ENCODE data around the gene MAP3K1.

Gene MAP3K1

DNA sequence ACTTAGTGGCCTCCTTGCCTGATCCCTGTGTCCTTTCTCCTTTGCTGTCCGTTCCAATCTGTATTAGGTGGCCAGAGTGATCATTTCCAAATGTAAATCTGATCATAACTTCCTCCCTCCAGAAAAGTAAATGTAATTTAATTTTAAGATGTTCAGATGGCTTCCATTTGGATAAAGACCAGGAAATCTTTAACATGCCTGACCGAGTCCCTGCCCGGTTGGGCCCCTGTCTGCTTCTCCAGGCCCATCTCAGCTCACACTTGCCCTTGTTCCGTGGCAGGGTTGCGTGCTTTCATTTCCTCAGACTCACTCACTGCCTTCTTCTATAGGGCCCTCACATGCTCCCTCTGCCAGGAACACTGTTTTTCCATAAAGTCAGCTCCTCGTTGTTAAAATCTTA lies 7.6 kb downstream of the MAP3K1 start:
- no peak overlapping the region for H3K4me3 ChIP-seq (ENCODE audit: low read depth, low read length)
- TF ChIP-seq, protein P1, sequence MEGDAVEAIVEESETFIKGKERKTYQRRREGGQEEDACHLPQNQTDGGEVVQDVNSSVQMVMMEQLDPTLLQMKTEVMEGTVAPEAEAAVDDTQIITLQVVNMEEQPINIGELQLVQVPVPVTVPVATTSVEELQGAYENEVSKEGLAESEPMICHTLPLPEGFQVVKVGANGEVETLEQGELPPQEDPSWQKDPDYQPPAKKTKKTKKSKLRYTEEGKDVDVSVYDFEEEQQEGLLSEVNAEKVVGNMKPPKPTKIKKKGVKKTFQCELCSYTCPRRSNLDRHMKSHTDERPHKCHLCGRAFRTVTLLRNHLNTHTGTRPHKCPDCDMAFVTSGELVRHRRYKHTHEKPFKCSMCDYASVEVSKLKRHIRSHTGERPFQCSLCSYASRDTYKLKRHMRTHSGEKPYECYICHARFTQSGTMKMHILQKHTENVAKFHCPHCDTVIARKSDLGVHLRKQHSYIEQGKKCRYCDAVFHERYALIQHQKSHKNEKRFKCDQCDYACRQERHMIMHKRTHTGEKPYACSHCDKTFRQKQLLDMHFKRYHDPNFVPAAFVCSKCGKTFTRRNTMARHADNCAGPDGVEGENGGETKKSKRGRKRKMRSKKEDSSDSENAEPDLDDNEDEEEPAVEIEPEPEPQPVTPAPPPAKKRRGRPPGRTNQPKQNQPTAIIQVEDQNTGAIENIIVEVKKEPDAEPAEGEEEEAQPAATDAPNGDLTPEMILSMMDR (IDR thresholded peaks at IDR 0.05; ENCODE audit: low read depth, low read length, missing control alignments): no peak
- no peak for DNase-seq (ENCODE audit: low read depth)

DNA sequence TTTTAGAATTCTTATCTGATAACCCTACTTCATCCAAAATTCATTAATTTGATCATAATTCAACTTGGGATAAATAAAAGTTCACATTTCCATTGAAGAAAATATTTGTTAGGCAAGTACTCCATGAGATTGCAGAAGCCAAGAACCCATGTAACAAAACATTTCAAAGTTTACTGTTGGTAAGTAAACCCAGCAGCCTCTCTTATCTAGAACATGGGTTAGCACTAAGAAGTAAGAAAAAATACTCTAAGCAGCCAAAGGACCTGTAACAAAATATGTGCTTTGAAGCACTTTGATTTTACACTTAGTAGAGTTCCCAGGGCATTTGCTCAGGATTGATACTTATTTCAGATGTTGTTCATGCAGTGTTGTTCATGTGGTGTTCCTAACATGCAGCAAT lies 8.7 kb downstream of the MAP3K1 start:
- no peak for DNase-seq (ENCODE audit: low read depth)
- TF ChIP-seq, protein P1 (IDR thresholded peaks at IDR 0.05; ENCODE audit: low read depth, low read length, missing control alignments): no peak
- no peak overlapping the region for H3K4me3 ChIP-seq (ENCODE audit: low read depth, low read length)

DNA sequence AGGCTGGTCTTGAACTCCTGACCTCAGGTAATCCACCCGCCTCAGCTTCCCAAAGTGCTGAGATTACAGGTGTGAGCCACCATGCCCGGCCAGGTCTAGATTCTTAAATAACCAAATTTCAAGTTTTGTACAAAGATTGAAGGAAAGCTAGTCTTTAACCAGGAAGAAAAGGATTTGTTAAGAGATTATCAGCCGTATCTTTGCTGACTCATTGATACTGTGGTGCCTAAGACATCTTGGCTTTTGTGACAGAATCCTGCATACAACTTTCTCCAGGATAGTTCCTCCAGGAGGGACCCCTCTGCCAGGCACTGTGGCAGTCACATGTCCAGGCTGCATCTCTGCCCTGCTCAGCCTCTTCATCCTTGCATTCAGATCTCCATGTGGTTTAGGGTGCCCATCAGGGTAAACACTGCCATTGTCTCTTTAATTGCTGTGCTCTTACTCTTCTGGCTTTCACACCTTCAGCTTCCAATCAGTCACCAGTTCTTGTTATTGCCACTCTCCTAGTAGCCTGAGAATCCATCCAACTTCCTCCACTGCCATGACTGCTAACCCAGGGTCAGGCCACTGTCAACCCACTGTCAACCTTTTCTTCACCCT lies 10.0 kb downstream of the MAP3K1 start:
- no peak for DNase-seq (ENCODE audit: low read depth)
- H3K4me3 ChIP-seq (ENCODE audit: low read depth, low read length): no peak overlapping the region
- TF ChIP-seq, protein P1 (IDR thresholded peaks at IDR 0.05; ENCODE audit: low read depth, low read length, missing control alignments): no peak

DNA sequence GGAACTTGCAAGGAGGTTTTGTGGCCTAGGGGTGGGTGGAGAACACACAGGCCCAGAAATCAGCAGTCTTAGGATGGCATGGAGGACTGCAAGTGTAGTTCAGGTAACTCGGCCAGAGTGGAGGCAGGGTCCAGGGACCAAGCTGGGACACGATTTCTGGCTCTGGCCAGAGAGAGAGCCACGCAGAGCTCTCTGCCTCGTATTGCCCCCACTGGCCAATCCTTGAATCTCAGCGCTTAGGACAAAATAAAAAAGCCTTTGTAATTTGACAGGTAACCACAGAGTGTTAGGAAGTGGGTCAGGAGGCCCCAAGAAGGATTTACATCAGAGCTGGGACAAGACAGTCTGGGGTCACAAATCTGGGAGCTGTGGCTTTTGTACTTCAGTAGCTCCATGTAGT lies 11.7 kb downstream of the MAP3K1 start:
- no peak overlapping the region for H3K4me3 ChIP-seq (ENCODE audit: low read depth, low read length)
- no peak for DNase-seq (ENCODE audit: low read depth)
- TF ChIP-seq, protein P1 (IDR thresholded peaks at IDR 0.05; ENCODE audit: low read depth, low read length, missing control alignments): peak; percentile 46

DNA sequence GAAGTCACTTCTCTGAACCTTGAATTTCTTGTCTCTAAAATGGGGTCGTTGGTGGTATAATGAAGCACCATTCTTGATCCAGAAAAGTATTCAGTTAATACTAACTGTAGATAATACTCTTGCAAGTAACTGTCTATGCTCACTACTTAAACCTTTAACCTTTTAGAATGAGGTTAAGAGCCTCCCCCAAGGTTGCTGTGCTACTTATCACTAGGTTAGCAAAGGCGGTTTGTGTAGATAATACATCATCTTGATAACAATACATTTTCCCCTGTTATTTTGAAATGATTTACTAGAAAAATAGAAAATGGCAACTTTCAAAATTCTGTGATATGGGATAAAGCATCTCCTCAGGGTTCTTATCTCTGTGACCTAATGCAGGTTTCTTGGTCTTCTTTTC lies 12.6 kb downstream of the MAP3K1 start:
- DNase-seq (ENCODE audit: low read depth): no peak
- TF ChIP-seq, protein P1 (IDR thresholded peaks at IDR 0.05; ENCODE audit: low read depth, low read length, missing control alignments): no peak
- H3K4me3 ChIP-seq (ENCODE audit: low read depth, low read length): no peak overlapping the region

DNA sequence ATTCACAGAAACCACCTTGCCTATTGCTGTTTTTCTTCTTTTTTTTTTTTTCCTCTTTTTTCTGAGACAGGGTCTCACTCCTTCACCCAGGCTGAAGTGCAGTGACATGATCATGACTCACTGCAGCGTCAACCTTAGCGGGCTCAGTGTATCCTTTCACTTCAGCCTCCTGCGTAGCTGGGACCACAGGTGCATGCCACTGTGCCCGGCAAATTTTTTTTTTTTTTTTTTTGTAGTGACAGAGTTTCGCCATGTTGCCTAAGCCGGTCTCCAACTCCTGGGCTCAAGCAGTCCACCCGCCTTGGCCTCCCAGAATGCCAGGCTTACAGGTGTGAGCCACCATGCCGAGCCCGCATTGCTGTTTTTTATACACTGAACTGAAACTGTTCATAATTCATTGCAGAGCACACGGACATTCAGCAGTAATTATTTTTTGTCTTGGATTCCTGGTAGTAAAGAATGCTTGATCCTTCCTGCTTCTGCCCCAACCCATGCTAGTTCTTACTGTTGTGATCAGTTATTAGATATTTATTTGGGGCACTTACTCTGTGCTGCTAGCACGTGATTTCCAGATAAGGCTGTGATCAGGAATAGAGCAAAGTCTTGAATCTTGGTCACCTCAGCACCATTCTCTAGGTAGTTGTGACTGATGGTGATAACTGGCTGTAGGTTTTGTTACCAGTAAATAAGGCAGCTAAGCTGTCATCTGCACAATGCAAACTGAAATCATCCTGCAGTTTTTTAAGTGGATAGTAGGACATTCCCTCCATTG lies 14.0 kb downstream of the MAP3K1 start:
- no peak for DNase-seq (ENCODE audit: low read depth)
- TF ChIP-seq, protein P1 (IDR thresholded peaks at IDR 0.05; ENCODE audit: low read depth, low read length, missing control alignments): no peak
- H3K4me3 ChIP-seq (ENCODE audit: low read depth, low read length): peak overlapping the region; percentile 35

DNA sequence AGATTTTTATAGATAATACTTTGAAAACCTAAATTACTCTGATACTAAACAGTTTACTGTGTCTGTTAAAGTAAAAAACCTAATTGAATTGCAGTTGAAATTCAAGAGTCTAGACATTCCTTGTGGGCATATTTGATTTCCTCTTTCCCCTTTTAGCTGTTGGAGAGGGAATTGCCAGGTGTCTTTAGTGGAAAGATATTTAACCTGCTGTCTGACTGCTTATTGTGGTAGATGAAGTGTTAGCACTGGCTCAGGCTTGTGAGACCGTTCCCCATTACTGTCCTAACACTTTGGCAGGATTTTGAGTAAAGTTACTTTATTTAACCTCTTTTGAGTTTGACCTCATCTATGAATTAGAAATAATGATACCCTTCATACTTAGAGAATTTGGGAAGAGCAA lies 16.4 kb downstream of the MAP3K1 start:
- DNase-seq (ENCODE audit: low read depth): no peak
- TF ChIP-seq, protein P1 (IDR thresholded peaks at IDR 0.05; ENCODE audit: low read depth, low read length, missing control alignments): no peak

More for the DNA sequence above, 16.4 kb downstream of the MAP3K1 start:
- H3K4me3 ChIP-seq (ENCODE audit: low read depth, low read length): no peak overlapping the region

All from GM12864 (cell line).